Ectodermal cell (in vitro differentiated cells): ENCODE results near the gene RNF227.

Source experiments
- H3K27ac ChIP-seq: 2 replicates; pipeline ENCODE4 v1.7.0; 2013; ENCODE audit warnings: mild to moderate bottlenecking, low read depth, low read length; ENCODE audit not compliant: insufficient read depth, poor library complexity, severe bottlenecking
- H3K27me3 ChIP-seq: 2 replicates; pipeline ENCODE4 v1.7.0; 2013; ENCODE audit warnings: mild to moderate bottlenecking, low read length; ENCODE audit not compliant: insufficient read depth, control insufficient read depth, poor library complexity, severe bottlenecking
- H3K36me3 ChIP-seq: one replicate; pipeline ENCODE4 v1.7.0; 2013; ENCODE audit warnings: low read length; ENCODE audit not compliant: control insufficient read depth, insufficient read depth
- H3K4me1 ChIP-seq: one replicate; pipeline ENCODE4 v1.7.0; 2013; ENCODE audit warnings: low read length; ENCODE audit not compliant: control insufficient read depth, insufficient read depth
- H3K4me3 ChIP-seq: 2 replicates; pipeline ENCODE4 v1.7.0; 2013; ENCODE audit warnings: low read depth, low read length, control low read depth; ENCODE audit not compliant: insufficient read depth
- H3K9me3 ChIP-seq: 2 replicates; pipeline ENCODE4 v1.7.0; 2013; ENCODE audit warnings: mild to moderate bottlenecking, low read length, moderate library complexity; ENCODE audit not compliant: control insufficient read depth
- WGBS, 2 experiments: methylation state at CpG; one replicate each; pipeline ENCODE4 v1.1.7; 2013; ENCODE audit warnings: missing lambda C conversion rate in 2 of 2; 5-methylcytosine and 5-hydroxymethylcytosine counted together

The RNF227 gene

DNA sequence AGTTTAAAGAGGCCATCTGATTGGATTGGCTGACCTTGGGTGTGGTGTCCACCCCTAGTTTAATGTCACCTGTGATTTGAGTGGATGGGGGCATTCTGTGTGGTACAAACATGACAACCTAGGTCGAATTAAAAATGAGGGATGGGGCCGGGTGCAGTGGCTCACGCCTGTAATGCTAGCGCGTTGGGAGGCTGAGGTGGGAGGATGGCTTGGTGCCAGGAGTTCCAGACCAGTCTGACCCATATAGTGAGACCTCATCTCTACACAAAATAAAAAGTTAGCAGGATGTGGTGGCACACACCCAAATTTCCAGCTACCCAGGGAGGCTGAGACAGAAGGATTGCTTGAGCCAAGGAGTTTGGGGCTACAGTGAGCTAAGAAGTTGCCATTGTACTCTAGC lies 30.4 kb upstream of the RNF227 start:
- no peak overlapping the region for H3K27ac ChIP-seq
- H3K4me3 ChIP-seq, result no peak overlapping the region
- H3K4me1 ChIP-seq, result no peaks in the 10 kb centered on the region
- no peaks in the 10 kb centered on the region for H3K27me3 ChIP-seq
- 80 to 87% methylated on average over 5 of the region's 5 CpGs for WGBS, 2 experiments
- H3K9me3 ChIP-seq, result no peaks in the 10 kb centered on the region
- peaks cover 33% of the 10 kb centered on the region for H3K36me3 ChIP-seq

DNA sequence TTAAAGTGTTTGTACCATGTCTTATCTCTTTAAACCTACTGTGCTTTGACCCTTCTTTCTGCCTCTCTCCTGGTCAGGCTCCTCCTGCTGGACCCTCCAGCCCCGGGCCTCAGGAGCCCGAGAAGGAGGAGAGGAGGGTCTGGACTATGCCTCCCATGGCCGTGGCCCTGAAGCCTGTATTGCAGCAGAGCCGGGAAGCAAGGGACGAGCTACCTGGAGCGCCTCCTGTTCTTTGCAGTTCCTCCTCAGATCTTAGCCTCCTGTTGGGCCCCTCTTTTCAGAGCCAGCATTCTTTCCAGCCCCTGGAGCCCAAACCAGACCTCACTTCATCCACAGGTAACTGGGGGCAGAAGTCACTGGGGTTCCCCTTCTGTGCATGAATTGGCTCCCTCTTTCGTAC lies 29.6 kb upstream of the RNF227 start:
- H3K4me1 ChIP-seq, result no peaks in the 10 kb centered on the region
- no peak overlapping the region for H3K27ac ChIP-seq
- no peaks in the 10 kb centered on the region for H3K9me3 ChIP-seq
- no peaks in the 10 kb centered on the region for H3K27me3 ChIP-seq
- WGBS, 2 experiments, result 90 to 93% methylated on average over 7 of the region's 7 CpGs
- no peak overlapping the region for H3K4me3 ChIP-seq
- H3K36me3 ChIP-seq, result peaks cover 41% of the 10 kb centered on the region

DNA sequence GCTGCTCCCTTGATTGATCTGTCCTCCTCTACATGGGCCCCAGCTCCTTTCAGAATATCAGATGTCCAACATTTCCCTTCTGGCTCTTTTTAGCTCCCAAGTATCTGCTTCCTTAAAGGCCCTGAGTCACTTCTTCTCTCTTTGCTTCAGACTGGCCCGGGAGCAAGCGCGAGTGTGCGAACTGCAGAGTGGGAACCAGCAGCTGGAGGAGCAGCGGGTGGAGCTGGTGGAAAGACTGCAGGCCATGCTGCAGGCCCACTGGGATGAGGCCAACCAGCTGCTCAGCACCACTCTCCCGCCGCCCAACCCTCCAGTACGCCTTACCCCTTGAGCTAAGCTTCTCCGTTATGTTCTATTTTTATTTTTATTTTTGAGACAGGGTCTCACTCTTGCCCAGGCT lies 28.2 kb upstream of the RNF227 start:
- Histone ChIP-seq H3K4me3 (no peak overlapping the region), H3K4me1 (no peaks in the 10 kb centered on the region), H3K36me3 (peaks cover 52% of the 10 kb centered on the region), H3K9me3 (no peaks in the 10 kb centered on the region), H3K27me3 (no peaks in the 10 kb centered on the region), H3K27ac (no peak overlapping the region)
- 96% methylated on average over 9 of the region's 9 CpGs for WGBS, 2 experiments

DNA sequence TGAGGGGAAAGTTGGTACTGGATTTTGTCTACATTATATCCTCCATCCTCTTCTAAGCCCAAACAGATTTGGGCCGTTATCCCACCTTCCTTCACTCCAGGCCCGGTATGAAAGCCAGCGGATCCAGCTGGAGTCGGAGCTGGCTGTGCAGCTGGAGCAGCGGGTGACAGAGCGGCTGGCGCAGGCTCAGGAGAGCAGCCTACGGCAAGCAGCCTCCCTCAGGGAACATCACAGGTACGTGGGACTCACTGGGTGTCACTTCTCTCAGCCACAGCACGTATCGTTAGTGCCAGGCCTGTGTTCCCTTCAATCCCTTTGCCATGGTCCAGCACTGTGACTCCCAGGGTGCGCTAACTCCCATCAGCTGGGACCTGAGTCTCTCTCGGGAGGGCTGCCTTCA lies 27.2 kb upstream of the RNF227 start:
- H3K4me1 ChIP-seq, result no peaks in the 10 kb centered on the region
- 92 to 94% methylated on average over 13 of the region's 13 CpGs for WGBS, 2 experiments
- H3K27ac ChIP-seq, result no peak overlapping the region
- no peaks in the 10 kb centered on the region for H3K27me3 ChIP-seq
- H3K36me3 ChIP-seq, result peaks cover 48% of the 10 kb centered on the region
- no peaks in the 10 kb centered on the region for H3K9me3 ChIP-seq
- H3K4me3 ChIP-seq, result no peak overlapping the region

DNA sequence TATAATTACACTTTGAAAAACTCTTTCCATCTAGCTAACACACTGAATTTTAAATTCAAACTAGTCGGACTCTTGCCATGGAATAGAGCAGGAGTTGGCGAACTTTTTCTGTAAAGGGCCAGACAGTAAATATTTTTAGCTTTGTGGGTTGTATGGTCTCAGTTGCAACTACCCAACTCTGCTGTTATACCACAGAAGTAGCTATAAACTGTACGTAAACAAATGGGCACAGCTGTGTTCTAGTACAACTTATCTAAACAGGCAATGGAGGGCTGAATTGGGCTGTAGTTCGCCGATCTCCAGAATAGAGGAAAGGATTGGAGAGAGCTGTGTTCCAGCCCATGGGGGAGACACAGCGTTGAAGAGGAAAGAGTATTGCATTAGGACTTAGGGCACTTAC lies 24.7 kb upstream of the RNF227 start:
- Histone ChIP-seq H3K9me3 (no peaks in the 10 kb centered on the region), H3K36me3 (peaks cover 43% of the 10 kb centered on the region), H3K27me3 (no peaks in the 10 kb centered on the region), H3K27ac (no peak overlapping the region), H3K4me1 (no peaks in the 10 kb centered on the region), H3K4me3 (no peak overlapping the region)
- WGBS, 2 experiments, result 97 to 98% methylated on average over 6 of the region's 6 CpGs

DNA sequence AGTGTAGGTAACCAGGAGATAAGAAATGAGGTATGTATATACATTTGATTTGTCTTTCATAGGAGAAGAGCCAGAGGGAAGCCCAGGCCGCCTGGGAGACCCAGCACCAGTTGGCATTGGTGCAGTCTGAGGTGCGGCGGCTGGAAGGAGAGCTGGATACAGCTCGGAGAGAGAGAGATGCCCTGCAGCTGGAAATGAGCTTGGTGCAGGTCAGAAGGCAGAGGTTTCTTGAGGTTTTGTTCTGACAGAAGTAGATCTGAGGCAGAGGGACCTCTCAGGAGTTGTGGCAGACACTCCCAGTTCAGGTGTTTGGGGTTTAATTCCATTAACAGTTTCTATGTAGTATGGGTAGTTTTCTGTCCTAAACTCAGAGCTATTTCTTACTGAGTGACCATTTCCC lies 23.9 kb upstream of the RNF227 start:
- Histone ChIP-seq H3K27me3 (no peaks in the 10 kb centered on the region), H3K36me3 (peaks cover 42% of the 10 kb centered on the region), H3K4me1 (no peaks in the 10 kb centered on the region), H3K4me3 (no peak overlapping the region), H3K9me3 (no peaks in the 10 kb centered on the region), H3K27ac (no peak overlapping the region)
- 94 to 97% methylated on average over 4 of the region's 4 CpGs for WGBS, 2 experiments

DNA sequence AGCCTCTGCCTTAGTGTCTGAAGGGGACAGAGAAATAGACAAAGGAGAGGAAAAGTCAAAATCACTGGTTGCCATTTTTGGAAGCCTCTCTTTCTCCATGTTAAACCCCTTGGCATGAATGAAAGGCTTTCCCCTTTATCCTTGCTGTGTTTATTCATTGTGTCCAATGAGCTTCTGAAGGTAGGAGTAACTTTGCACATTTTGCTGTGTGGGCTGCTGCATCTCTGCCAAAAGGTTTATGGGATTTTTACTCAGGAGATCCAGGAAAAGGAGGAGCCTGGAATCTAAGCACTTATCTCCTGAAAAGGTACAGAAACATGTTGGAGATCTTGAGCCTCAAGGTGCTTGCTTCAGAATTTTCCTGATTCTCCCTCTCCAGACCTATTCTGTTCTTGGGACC lies 19.8 kb upstream of the RNF227 start:
- no peaks in the 10 kb centered on the region for H3K27me3 ChIP-seq
- no peaks in the 10 kb centered on the region for H3K4me1 ChIP-seq
- no peaks in the 10 kb centered on the region for H3K9me3 ChIP-seq
- H3K4me3 ChIP-seq, result no peak overlapping the region
- H3K27ac ChIP-seq, result no peak overlapping the region
- H3K36me3 ChIP-seq, result peaks cover 23% of the 10 kb centered on the region

DNA sequence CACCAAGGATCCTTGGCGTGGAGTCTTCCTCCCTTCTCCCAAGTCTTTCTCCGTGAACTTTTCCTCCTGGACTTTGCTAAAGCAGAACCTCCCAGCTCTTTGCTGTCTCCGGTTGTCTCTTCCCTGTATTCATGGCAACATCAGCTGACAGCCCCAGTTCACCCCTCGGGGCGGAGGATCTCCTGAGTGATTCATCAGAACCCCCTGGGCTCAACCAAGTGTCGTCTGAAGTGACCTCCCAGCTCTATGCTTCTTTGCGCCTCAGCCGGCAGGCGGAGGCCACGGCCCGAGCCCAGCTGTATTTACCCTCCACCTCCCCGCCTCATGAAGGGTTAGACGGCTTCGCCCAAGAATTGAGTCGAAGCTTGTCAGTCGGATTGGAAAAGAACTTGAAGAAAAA lies 16.9 kb upstream of the RNF227 start:
- WGBS, 2 experiments, result 13% methylated on average over 15 to 16 of the region's 16 CpGs
- Histone ChIP-seq H3K9me3 (no peaks in the 10 kb centered on the region), H3K27ac (no peak overlapping the region)

DNA sequence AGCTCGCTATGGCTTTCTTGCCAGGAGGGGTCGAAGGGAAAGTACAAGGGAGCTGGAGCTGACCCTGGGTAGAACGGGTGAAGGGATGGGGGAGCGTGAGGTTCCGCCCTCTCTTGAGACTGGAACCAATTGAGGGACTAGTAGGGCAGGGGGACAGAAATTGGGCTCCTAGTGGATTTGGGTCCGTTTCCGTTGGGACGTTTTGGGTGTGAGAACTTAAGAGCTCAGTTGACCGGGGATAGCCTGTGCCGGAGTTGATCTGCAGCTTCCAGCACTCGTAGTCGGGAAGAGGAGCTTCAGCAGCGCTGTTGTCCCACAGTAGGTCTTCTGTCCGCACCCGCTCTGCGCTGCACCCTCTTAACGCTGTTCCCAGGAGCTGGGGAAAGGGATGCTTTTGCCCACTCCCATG lies 16.4 kb upstream of the RNF227 start:
- Histone ChIP-seq H3K4me3 (peak overlapping the region; percentile 61), H3K4me1 (no peaks in the 10 kb centered on the region), H3K36me3 (peaks cover 10% of the 10 kb centered on the region), H3K27ac (no peak overlapping the region), H3K27me3 (peaks cover 22% of the 10 kb centered on the region), H3K9me3 (no peaks in the 10 kb centered on the region)
- WGBS, 2 experiments, result 1% methylated on average over 17 of the region's 17 CpGs

More for the DNA sequence above, 16.9 kb upstream of the RNF227 start:
- peak overlapping the region; percentile 61 for H3K4me3 ChIP-seq
- no peaks in the 10 kb centered on the region for H3K4me1 ChIP-seq
- H3K36me3 ChIP-seq, result peaks cover 10% of the 10 kb centered on the region
- H3K27me3 ChIP-seq, result peaks cover 18% of the 10 kb centered on the region

DNA sequence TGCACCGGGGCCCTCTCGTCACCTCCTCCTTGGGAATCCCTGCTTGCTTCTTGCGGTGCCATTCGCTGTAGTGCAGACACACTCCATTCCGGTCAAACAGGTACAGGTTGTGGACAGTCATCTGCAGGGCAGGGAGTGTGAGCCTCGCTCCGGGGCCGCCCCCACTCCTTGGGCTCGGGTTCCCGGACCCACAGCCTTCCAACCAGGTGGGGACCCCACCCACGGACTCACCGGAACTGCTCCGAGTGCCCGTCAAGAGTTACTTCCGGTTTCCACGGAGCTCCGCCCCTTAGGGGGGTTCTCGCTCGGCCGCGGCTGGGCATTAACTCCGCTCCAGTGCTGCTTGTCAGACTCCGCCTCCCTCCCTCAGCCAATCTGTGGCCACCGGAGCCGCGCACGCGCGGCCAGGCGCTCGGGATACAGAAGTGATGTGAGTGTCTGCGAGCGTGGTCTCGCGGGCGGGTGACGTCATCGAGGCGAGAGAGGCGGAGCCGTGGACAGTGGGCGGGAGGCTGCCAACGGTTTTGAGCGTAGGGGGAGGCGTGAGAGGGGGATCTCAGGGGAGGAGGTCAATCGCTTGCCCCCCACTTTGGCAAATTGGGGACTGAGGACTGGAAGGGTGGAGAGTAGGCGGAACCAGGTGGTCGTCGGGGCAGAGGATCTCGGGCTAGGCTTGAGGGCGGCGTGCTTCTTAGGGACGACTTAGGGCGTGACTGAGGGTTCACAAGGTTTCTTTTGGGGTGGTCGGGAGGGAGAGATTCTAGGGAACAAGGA lies 15.8 kb upstream of the RNF227 start, which contains the start of the genes CNTROB and TRAPPC1:
Gene CNTROB (plus strand): TSS at position 498 of the 774 bp plus-strand sequence. CDS start 874 bp downstream, outside the sequence.
Gene TRAPPC1 (minus strand): TSS at position 238 of the 774 bp plus-strand sequence. CDS start 117 bp downstream, at position 121.
- H3K36me3 ChIP-seq, result peaks cover 6% of the 10 kb centered on the region
- no peaks in the 10 kb centered on the region for H3K9me3 ChIP-seq
- WGBS, 2 experiments, result 0% methylated on average over 55 of the region's 55 CpGs
- no peaks in the 10 kb centered on the region for H3K4me1 ChIP-seq
- H3K4me3 ChIP-seq, result peak within 1 kb of the TSS; percentile 61
- no peak within 1 kb of the TSS for H3K27ac ChIP-seq
- H3K27me3 ChIP-seq, result peaks cover 28% of the 10 kb centered on the region
